ENCODE results near the gene WBP11. TPM values are rescaled to one million over a fixed set of nuclear protein-coding genes. Genes with fewer than 3 reads are reported as not detected.

Gene WBP11
- 81.5 and 87.4 TPM in 2 replicates for total RNA-seq

- intact Hi-C loops (cut with micrococcal nuclease) = loop anchor here (1.0 to 10.0 kb wide), 4 partner anchors 29 to 1079 kb away; partner anchors contain the start of genes ARHGDIB and STRAP
Measured at GRCh38 chr12:14803011-14803829, at the start of gene WBP11, which contains the start of gene C12orf60. WBP11 (minus strand) TSS chr12:14803478; CDS start chr12:14801383, 2,095 bp downstream. C12orf60 (plus strand) TSS chr12:14803670; CDS start chr12:14822936, 19,266 bp downstream.

DNA sequence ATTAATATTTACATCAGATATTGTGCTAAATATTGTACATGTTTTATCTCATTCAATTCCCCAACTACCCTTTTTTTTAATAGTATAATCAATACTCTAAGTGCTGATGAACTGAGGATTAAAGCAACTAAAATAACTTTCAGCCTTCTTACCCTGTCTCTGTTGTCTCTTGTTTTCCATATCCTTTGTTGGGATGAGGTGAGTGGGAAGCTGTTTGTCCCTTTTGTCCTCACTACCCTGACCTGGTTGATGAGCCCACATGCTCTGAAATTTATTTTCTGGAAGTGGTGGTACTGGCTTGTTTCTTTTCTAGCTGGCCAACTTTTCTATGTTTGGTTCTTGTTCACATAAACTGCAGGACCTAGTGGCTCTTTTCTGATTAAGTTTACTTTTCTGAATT lies 49.6 kb upstream of the WBP11 start:
- intact Hi-C loops (cut with micrococcal nuclease) = no loop called here

DNA sequence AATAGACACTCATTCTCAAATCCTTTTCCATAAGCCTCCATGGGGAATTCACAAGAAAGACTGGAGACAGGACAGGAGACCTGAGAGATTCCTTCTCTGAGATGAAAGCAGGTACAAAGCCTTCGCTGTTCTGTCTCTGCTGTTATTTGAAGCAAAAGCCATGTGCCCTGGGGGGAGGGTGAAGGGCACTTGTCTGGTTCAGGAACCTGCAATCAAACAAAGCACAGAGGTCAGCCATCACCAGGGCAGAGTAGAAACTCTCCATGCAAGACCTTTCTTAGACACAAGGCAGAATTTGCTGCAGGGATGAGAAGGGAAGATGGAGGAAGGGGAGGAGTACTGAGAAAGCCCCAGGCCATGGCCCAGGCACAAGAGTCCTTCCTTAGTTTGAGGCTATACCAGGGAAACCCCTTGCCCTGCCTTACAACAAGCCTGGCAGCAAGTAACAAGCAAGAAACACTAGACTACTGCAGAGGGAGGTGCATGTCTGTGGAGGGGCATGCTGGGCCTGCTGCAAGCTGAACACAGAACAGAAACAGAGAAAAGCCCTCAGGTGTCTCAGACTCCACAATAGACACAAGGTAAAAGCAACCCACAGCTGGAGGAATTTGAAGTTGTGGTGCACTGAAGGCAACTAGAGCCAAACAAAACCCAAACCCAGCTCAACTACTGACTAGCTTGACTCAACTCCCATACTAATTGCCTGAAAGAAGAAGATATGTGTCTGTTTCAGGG lies 47.8 kb upstream of the WBP11 start:
- intact Hi-C loops (cut with micrococcal nuclease) = no loop called here

DNA sequence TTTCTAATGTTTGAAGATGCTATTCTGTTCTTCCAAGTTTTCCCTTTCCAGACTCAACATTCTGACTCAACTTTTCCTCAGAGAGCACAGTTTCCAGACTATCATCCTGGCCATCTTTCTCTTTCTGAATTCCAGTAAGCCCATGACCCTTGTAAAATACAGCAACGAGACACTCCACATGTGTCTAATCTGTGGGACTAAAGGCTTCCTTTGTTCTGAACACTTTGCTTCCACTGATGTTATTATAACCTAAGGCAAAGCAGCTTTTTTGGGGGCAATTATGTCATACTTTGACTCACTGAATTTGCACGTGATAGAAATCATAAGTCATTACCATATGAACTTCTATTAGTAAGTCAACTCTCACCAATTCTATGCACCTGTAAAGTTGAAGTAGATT lies 46.4 kb upstream of the WBP11 start:
- intact Hi-C loops (cut with micrococcal nuclease) = no loop called here

GRCh38 chr12:14846876-14847580 lies 43.8 kb upstream of the WBP11 start:
- intact Hi-C loops (cut with micrococcal nuclease) = no loop called here

DNA sequence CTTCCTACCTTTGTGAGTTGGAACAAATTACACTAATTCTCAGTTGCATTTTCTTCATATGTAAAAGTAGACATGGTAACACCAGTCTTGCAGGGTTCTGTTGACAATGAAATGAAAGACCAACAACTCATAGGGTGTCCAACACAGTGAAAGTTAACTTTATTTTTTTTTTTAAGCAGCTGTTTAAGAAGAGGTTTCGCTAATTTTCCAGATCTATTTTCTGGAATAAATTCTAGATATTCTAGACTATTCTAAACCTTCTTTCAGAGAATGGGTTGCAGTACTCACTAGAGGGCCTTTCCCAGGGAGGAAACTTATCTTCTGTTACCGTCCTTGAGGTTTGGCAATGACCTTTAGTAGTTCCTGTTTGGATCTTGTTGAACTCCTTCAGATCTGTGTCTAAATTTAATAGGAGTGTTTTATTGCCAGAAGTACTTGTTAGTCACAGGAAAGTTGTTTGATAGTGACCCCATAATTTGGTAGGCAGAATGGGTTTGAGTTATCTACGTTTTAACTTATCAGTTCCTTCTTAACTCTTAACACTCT lies 42.8 kb upstream of the WBP11 start:
- intact Hi-C loops (cut with micrococcal nuclease) = no loop called here

- intact Hi-C loops (cut with micrococcal nuclease) = loop anchor here (1.0 kb wide), 2 partner anchors 151 to 376 kb away; partner anchors contain the start of gene RERG
Measured at GRCh38 chr12:14845350-14845750, 42.1 kb upstream of the WBP11 start.

- intact Hi-C loops (cut with micrococcal nuclease) = no loop called here
Measured at GRCh38 chr12:14844401-14844800, 41.1 kb upstream of the WBP11 start.

DNA sequence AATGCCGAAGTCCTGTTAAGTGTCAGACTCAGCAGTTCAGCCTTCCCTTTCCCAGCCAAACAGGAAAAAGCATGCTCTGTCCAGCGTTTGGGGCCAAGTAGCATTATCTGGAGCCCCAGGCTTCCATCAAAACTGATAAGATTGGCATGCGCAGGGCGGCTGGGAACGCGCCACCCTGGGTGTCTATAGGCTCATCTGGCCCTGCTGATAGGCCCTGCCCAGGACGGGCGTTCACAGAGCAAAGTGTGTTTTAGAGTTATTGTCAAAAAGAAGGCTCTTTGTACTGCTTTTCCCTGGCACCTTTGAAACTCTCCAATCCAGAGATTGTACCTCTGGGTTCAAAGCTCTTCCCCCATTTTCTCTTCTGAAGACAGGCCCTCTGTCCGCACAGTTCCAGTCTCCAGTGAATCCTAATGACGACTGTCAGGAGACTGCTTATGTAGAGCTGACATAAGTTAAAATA lies 40.2 kb upstream of the WBP11 start, which contains the start of gene ART4:
ART4 (minus strand) TSS at position 102 of the 463 bp plus-strand sequence. CDS start 413 bp downstream, outside the sequence.
- intact Hi-C loops (cut with micrococcal nuclease) = no loop called here

GRCh38 chr12:14842315-14842714 lies 39.0 kb upstream of the WBP11 start:
- intact Hi-C loops (cut with micrococcal nuclease) = no loop called here

- intact Hi-C loops (cut with micrococcal nuclease) = no loop called here
Measured at GRCh38 chr12:14841761-14842160, 38.5 kb upstream of the WBP11 start.

DNA sequence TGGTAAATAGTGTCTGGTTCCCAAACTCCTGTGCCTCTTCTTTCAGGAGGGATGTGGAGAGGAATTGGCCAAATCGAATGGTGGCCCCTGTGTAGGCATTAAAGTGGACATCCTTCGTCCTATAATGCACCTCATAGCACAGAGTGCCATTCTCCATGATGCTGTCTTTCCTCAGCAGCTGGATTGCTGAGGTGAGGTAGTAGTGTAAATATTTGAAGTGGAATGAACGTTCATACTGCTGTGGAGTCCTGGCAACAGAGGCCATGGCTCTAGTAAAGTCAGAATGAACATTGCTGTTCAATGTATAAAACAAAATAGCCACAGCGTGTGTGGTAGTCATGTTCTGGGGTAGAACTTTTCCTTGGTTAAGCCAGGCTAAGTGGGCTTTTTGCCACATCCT lies 37.3 kb upstream of the WBP11 start:
- intact Hi-C loops (cut with micrococcal nuclease) = no loop called here

DNA sequence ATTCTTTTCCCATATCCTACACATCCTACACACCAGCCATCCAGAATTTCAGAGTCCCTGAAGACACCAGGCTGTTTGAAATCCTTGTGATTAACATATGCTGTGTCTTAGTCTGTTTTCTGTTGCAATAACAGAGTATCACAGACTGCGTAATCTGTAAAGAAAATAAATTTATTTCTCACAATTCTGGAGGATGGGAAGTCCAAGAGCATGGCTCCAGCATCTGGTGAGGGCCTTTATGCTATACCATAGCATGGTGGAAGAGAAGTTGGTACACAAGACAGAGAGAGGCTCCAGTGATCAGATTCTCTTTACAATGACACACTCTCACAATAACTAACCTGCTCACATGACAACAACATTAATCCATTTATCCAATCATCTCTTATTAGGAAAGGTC lies 36.0 kb upstream of the WBP11 start:
- intact Hi-C loops (cut with micrococcal nuclease) = no loop called here

- intact Hi-C loops (cut with micrococcal nuclease) = no loop called here
Measured at GRCh38 chr12:14836336-14837210, 33.3 kb upstream of the WBP11 start.

GRCh38 chr12:14834509-14834908 lies 31.2 kb upstream of the WBP11 start:
- intact Hi-C loops (cut with micrococcal nuclease) = no loop called here

GRCh38 chr12:14833952-14834351 lies 30.7 kb upstream of the WBP11 start:
- intact Hi-C loops (cut with micrococcal nuclease) = no loop called here

DNA sequence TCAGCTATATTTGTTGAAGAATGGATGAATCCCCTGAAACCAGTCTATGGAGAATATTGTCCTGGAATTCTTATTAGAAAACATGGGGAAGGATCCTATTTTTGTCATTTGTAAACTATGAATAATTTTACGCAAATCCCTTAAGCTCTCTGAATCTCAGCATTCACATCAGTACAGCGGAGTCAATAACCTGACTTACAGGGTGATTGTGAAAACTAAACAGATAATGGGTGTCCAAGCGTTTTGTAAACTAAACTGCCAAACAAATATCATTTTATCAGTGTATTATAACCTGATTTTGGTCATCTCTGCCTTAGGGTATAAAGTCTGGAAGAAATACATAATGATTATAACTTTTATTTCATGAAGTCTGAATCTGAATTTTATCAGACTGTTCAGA lies 30.1 kb upstream of the WBP11 start:
- intact Hi-C loops (cut with micrococcal nuclease) = no loop called here

DNA sequence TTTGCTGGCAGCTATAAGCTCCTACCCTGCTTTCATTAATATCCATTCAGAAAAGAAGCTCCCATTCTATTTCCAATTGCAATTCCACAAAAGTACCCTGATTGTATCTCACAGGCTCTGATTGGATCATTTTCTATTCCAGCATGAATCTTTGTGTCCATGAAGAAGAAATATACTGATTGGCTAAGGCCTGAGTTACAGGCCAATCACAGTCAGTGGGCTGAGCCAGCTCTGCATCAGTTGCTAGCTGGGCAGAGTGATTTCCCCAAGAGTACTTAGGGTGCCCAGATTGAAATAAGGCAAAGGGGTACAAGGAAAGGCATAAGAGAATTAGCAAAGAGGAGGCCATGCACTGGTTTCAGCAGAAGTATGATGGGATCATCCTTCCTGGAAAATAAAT lies 25.6 kb upstream of the WBP11 start:
- intact Hi-C loops (cut with micrococcal nuclease) = no loop called here

DNA sequence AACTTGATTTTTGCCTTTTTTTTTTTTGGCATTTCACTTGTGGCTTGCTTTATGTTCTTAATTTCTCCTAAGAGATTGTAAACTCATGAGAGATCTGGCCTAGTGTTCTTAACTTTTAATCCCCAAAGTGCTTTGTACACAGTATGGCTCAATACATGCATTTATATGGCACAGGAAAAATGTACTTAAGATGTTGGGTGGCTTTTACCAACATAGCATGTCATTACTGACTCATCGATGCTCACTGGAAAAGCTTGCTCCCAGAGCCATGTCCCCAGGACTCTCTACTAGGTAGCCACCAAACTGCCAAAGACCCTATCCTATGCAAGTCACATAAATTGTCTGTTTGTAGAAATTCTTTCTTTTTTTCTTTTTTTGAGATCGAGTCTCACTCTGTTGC lies 23.8 kb upstream of the WBP11 start:
- intact Hi-C loops (cut with micrococcal nuclease) = no loop called here

- intact Hi-C loops (cut with micrococcal nuclease) = no loop called here
Measured at GRCh38 chr12:14826491-14826890, 23.2 kb upstream of the WBP11 start.

Data from T-helper 2 cell treated with Interferon-gamma antibody and Interleukin-4, amounts not matched to agents 100 ng/mL and 5 ng/mL, for 36 hours (primary cell).